Medulla oblongata (tissue), 1 donor: ENCODE measurements around the gene CD1E.
"Not testable (repeated sequence)": the region's sequence is repeated elsewhere in the genome, so short reads cannot be mapped to it uniquely, and the experiment has no call there.

Experiments
- DNase-seq: peaks from one replicate; pipeline ENCODE4 v3.0.0-alpha.2; 2015; ENCODE audit errors: extremely low spot score

Gene CD1E

GRCh38 chr1:158353303-158354075 lies at the start of gene CD1E:
TSS of gene CD1E (plus strand) at chr1:158353894. CDS start at chr1:158353989, 95 bp downstream.
- peak; percentile 10 for DNase-seq

GRCh38 chr1:158310623-158311022 lies 43.1 kb upstream of the CD1E start:
- no peak for DNase-seq

GRCh38 chr1:158311066-158311465 lies 42.6 kb upstream of the CD1E start:
- DNase-seq = no peak

- DNase-seq = no peak
Observed at GRCh38 chr1:158323866-158324265, 29.8 kb upstream of the CD1E start.

- no peak for DNase-seq
Observed at GRCh38 chr1:158324395-158324794, 29.3 kb upstream of the CD1E start.

GRCh38 chr1:158327481-158327880 lies 26.2 kb upstream of the CD1E start:
- DNase-seq = no peak

- DNase-seq = no peak
Observed at GRCh38 chr1:158328426-158328825, 25.3 kb upstream of the CD1E start.

GRCh38 chr1:158329300-158329699 lies 24.4 kb upstream of the CD1E start:
- no peak for DNase-seq

GRCh38 chr1:158329733-158330132 lies 24.0 kb upstream of the CD1E start:
- DNase-seq = no peak

GRCh38 chr1:158330391-158331105 lies 23.1 kb upstream of the CD1E start:
- DNase-seq = no peak

GRCh38 chr1:158331106-158331425 lies 22.6 kb upstream of the CD1E start:
- no peak for DNase-seq

GRCh38 chr1:158331481-158332150 lies 22.1 kb upstream of the CD1E start, which contains the start of gene CD1B:
TSS of gene CD1B (minus strand) at chr1:158331531. CDS start at chr1:158331423, 108 bp downstream.
- no peak for DNase-seq

- DNase-seq = no peak
Observed at GRCh38 chr1:158333405-158334155, 20.1 kb upstream of the CD1E start.

- DNase-seq = no peak
Observed at GRCh38 chr1:158334526-158335212, 19.0 kb upstream of the CD1E start.

GRCh38 chr1:158335213-158335532 lies 18.5 kb upstream of the CD1E start:
- DNase-seq = no peak

- not testable (repeated sequence) for DNase-seq
Observed at GRCh38 chr1:158336413-158336812, 17.3 kb upstream of the CD1E start.

- not testable (repeated sequence) for DNase-seq
Observed at GRCh38 chr1:158348946-158349345, 4.7 kb upstream of the CD1E start.

- no peak for DNase-seq
Observed at GRCh38 chr1:158354255-158354654, 561 bp downstream of the CD1E start.

- DNase-seq = no peak
Observed at GRCh38 chr1:158355773-158356285, 2.1 kb downstream of the CD1E start.

- DNase-seq = no peak
Observed at GRCh38 chr1:158356616-158357015, 2.9 kb downstream of the CD1E start.

- no peak for DNase-seq
Observed at GRCh38 chr1:158357441-158357840, 3.7 kb downstream of the CD1E start.
